ENCODE measurements around the gene L3MBTL4. TPM values are rescaled to one million over a fixed set of nuclear protein-coding genes. Genes with fewer than 3 reads are reported as not detected.
A peak's percentile ranks its signal among the peaks of the same experiment; 100 is the strongest.

Gene L3MBTL4
- total RNA-seq, 1 donor from 2014 or later, result 14.9 TPM

- DNase-seq (ENCODE audit: low spot score), result peak; percentile 46
Observed at GRCh38 chr18:6255116-6255705, 159.5 kb downstream of the L3MBTL4 start.

GRCh38 chr18:6254456-6254855 is 160.3 kb downstream of the L3MBTL4 start:
- peak; percentile 49 for DNase-seq (ENCODE audit: low spot score)

- DNase-seq (ENCODE audit: low spot score), result no peak
Observed at GRCh38 chr18:6251084-6251483, 163.6 kb downstream of the L3MBTL4 start.

GRCh38 chr18:6249788-6250187 is 164.9 kb downstream of the L3MBTL4 start:
- no peak for DNase-seq (ENCODE audit: low spot score)

GRCh38 chr18:6249170-6249569 is 165.5 kb downstream of the L3MBTL4 start:
- no peak for DNase-seq (ENCODE audit: low spot score)

- no peak for DNase-seq (ENCODE audit: low spot score)
Observed at GRCh38 chr18:6248017-6248416, 166.7 kb downstream of the L3MBTL4 start.

GRCh38 chr18:6242004-6242403 is 172.7 kb downstream of the L3MBTL4 start:
- DNase-seq (ENCODE audit: low spot score), result no peak

GRCh38 chr18:6239716-6240115 is 175.0 kb downstream of the L3MBTL4 start:
- no peak for DNase-seq (ENCODE audit: low spot score)

- no peak for DNase-seq (ENCODE audit: low spot score)
Observed at GRCh38 chr18:6236258-6236657, 178.5 kb downstream of the L3MBTL4 start.

GRCh38 chr18:6222271-6222670 is 192.4 kb downstream of the L3MBTL4 start:
- DNase-seq (ENCODE audit: low spot score), result peak; percentile 39

- no peak for DNase-seq (ENCODE audit: low spot score)
Observed at GRCh38 chr18:6221602-6222014, 193.1 kb downstream of the L3MBTL4 start.

- DNase-seq (ENCODE audit: low spot score), result no peak
Observed at GRCh38 chr18:6220129-6220528, 194.6 kb downstream of the L3MBTL4 start.

- peak; percentile 67 for DNase-seq (ENCODE audit: low spot score)
Observed at GRCh38 chr18:6219116-6219717, 195.5 kb downstream of the L3MBTL4 start.

GRCh38 chr18:6215888-6216287 is 198.8 kb downstream of the L3MBTL4 start:
- no peak for DNase-seq (ENCODE audit: low spot score)

- DNase-seq (ENCODE audit: low spot score), result no peak
Observed at GRCh38 chr18:6211174-6211504, 203.6 kb downstream of the L3MBTL4 start.

- no peak for DNase-seq (ENCODE audit: low spot score)
Observed at GRCh38 chr18:6210349-6211173, 204.2 kb downstream of the L3MBTL4 start.

GRCh38 chr18:6207941-6208340 is 206.8 kb downstream of the L3MBTL4 start:
- DNase-seq (ENCODE audit: low spot score), result no peak

GRCh38 chr18:6207116-6207515 is 207.6 kb downstream of the L3MBTL4 start:
- DNase-seq (ENCODE audit: low spot score), result peak; percentile 12

GRCh38 chr18:6205706-6206105 is 209.0 kb downstream of the L3MBTL4 start:
- no peak for DNase-seq (ENCODE audit: low spot score)

- DNase-seq (ENCODE audit: low spot score), result no peak
Observed at GRCh38 chr18:6204476-6204875, 210.2 kb downstream of the L3MBTL4 start.

GRCh38 chr18:6203791-6204190 is 210.9 kb downstream of the L3MBTL4 start:
- DNase-seq (ENCODE audit: low spot score), result no peak

GRCh38 chr18:6202861-6203260 is 211.8 kb downstream of the L3MBTL4 start:
- no peak for DNase-seq (ENCODE audit: low spot score)

- no peak for DNase-seq (ENCODE audit: low spot score)
Observed at GRCh38 chr18:6200204-6200774, 214.4 kb downstream of the L3MBTL4 start.

Data from umbilical cord (tissue), 2 donors.